ENCODE data around the gene POLR3A. TPM values are rescaled to one million over a fixed set of nuclear protein-coding genes. Genes with fewer than 3 reads are reported as not detected.

Gene POLR3A
- total RNA-seq, 1 experiment from 2014 or later = 38.0 TPM

- H3K23me2 ChIP-seq (ENCODE audit: insufficient read length, low read depth, low read length, poor library complexity, severe bottlenecking) = no peaks in the 10 kb centered on the region
- H3K27me3 ChIP-seq (ENCODE audit: insufficient read depth, low read length) = no peaks in the 10 kb centered on the region
- no peak overlapping the region for H3T11ph ChIP-seq (ENCODE audit: low read length)
- no peaks in the 10 kb centered on the region for H3K27me3 Mint-ChIP-seq (ENCODE audit: low read depth)
- H3K4me1 ChIP-seq (ENCODE audit: insufficient read depth, low read length) = peaks cover 2% of the 10 kb centered on the region; the same call in 1 of the 2 replicates
- H3K9me3 ChIP-seq (ENCODE audit: control insufficient read depth, low read depth, low read length) = no peaks in the 10 kb centered on the region
- H3K27ac Mint-ChIP-seq = no peak overlapping the region
- H3K18ac ChIP-seq (ENCODE audit: insufficient read length, low read depth, low read length) = no peak overlapping the region
- H2AK5ac ChIP-seq (ENCODE audit: insufficient read length, low read length) = no peak overlapping the region
- H2BK5ac ChIP-seq (ENCODE audit: insufficient read length, low read length) = no peak overlapping the region
- no peak overlapping the region for H4K91ac ChIP-seq (ENCODE audit: insufficient read length, low read depth, low read length)
- no peak overlapping the region for H3K9ac ChIP-seq (ENCODE audit: extremely low read depth, insufficient read length, low read length)
- H2BK20ac ChIP-seq (ENCODE audit: low read depth, low read length, poor library complexity, severe bottlenecking) = no peak overlapping the region
- H3K79me1 ChIP-seq (ENCODE audit: insufficient read depth, low read depth, low read length, poor library complexity, severe bottlenecking) = no peaks in the 10 kb centered on the region
- H4K5ac ChIP-seq (ENCODE audit: insufficient read length, low read depth, low read length) = no peak overlapping the region
- H4K20me1 ChIP-seq (ENCODE audit: control insufficient read depth, insufficient read depth, insufficient read length) = no peaks in the 10 kb centered on the region
- H3K56ac ChIP-seq (ENCODE audit: insufficient read length, low read depth, low read length) = no peak overlapping the region
- peaks cover 4 to 14% (median 10%) of the 10 kb centered on the region in 3 experiments; a peak in 3 of 7 replicates for H3K36me3 Mint-ChIP-seq (ENCODE audit: insufficient read depth in 1 of 3, low read depth in 3 of 3)
- no peaks in the 10 kb centered on the region for H3K9me3 Mint-ChIP-seq
- H4K8ac ChIP-seq (replicated peaks; ENCODE audit: insufficient read length, low read depth, low read length) = no peak overlapping the region
- no peak overlapping the region for H3K4me3 Mint-ChIP-seq
- TF ChIP-seq CTCF (conservative IDR thresholded peaks at IDR 0.05) = no peak
- no peak overlapping the region for H3K4ac ChIP-seq (ENCODE audit: low read depth, low read length)
- no peak overlapping the region for H3K14ac ChIP-seq (ENCODE audit: insufficient read depth, low read length)
- H3K27ac ChIP-seq (ENCODE audit: insufficient read length, low read depth, low read length) = no peak overlapping the region
- no peak overlapping the region for H2AFZ ChIP-seq (ENCODE audit: low read length)
- no peak for DNase-seq
- peaks cover 43% of the 10 kb centered on the region for H3K79me2 ChIP-seq (ENCODE audit: insufficient read depth, low read length)
- H3K23ac ChIP-seq (ENCODE audit: insufficient read length, low read depth, low read length) = no peak overlapping the region
- H2BK15ac ChIP-seq (ENCODE audit: low read depth, low read length) = no peak overlapping the region
- no peak overlapping the region for H3K4me2 ChIP-seq (ENCODE audit: insufficient read depth, insufficient read length, low read length)
- H3K4me1 Mint-ChIP-seq = peaks cover 38 to 43% of the 10 kb centered on the region in 2 experiments
- H2BK120ac ChIP-seq (ENCODE audit: low read depth, low read length, poor library complexity, severe bottlenecking) = no peak overlapping the region
- no CpG with 5 or more reads among the region's 4 CpGs for WGBS (ENCODE audit: extremely low coverage, insufficient read length, low lambda C conversion rate)
- H2BK12ac ChIP-seq (ENCODE audit: insufficient read length, low read depth, low read length) = no peak overlapping the region
Observed at GRCh38 chr10:77919713-77920108, 109.6 kb downstream of the POLR3A start.

Other genes with a start within 250 kb of the POLR3A start
- 67.2 and 67.4 TPM in 2 replicates for gene DLG5, start 102.8 kb downstream of the POLR3A start, total RNA-seq (2021)
- gene RPS24, start 4.3 kb upstream of the POLR3A start, total RNA-seq (2021) = 1,949 and 1,966 TPM in 2 replicates